Activated naive CD4-positive, alpha-beta T cell treated with anti-CD3 and anti-CD28 coated beads, Interleukin-2, amount 50 U/mL, for 24 hours (primary cell): ENCODE measurements around the gene SH3BP4.

Source experiments
- H3K27ac Mint-ChIP-seq: one replicate; pipeline ENCODE4 v1.8.0; 2021; ENCODE audit warnings: mild to moderate bottlenecking, mixed read lengths
- H3K27me3 Mint-ChIP-seq: one replicate; pipeline ENCODE4 v1.8.0; 2021; ENCODE audit warnings: mixed read lengths
- H3K36me3 Mint-ChIP-seq: one replicate; pipeline ENCODE4 v1.8.0; 2021; ENCODE audit warnings: mixed read lengths
- H3K4me1 Mint-ChIP-seq: one replicate; pipeline ENCODE4 v1.8.0; 2021; ENCODE audit warnings: mixed read lengths
- H3K4me3 Mint-ChIP-seq: one replicate; pipeline ENCODE4 v1.8.0; 2021; ENCODE audit warnings: mild to moderate bottlenecking, mixed read lengths
- H3K9me3 Mint-ChIP-seq: one replicate; pipeline ENCODE4 v1.8.0; 2021; ENCODE audit warnings: mixed read lengths

SH3BP4 gene

DNA sequence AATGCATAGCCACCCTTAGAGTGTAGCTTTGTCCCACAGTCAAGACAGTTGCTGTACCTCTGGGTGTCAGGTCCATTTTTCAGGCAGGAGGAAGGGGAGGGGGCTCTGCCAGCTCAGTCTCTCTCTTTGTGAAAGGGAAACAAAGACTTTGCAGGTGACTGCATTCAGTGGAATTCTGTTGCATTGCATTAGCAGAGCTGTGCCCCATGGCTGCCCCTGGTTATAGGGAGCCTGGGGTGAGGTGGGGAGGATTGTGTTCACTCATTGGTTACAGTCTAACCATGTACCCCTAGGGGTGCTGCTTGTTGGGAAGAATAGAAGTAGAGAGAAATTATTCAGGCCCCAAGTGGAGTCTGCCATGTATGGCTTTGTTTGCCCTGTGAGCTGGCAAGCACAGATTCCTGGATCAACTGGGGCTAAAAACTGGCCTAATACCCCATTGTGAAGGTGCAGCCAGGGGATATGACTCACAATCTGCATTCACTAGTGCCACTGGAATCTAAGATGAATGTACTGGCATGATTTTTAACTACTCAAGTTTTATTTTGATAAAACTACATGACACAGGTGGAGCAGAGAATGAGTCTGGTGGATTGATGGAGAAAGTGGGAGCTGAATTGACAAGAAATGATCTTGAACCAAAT, 118.4 kb downstream of the SH3BP4 start:
- no peaks in the 10 kb centered on the region for H3K9me3 Mint-ChIP-seq
- H3K4me3 Mint-ChIP-seq, result no peak overlapping the region
- H3K27me3 Mint-ChIP-seq, result peaks cover 4% of the 10 kb centered on the region

DNA sequence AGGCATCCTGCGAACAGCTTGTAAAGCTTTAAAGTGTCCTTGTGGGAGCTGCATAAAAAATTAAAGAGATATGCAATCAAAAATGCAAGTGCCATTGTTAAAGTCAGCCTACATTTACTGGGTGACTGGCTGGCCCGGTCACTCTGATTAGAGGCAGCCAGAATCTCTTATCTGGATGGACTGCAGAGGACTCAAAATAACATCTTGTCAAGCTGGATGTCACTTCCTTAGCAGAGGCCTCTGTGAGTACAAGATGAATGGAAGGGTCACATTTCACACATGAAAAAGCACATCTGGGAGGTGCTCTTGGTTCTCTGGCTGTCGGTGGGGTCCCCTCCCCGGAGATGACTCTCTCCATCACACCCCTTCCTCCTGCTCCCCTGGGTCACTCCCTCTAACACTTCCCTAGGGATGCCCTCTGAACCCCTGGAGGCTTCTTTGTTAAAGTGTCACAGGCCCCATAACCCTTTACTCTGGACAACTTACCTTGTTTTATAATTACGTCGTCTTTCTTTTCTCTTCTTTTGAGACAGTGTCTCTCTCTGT, 122.1 kb downstream of the SH3BP4 start:
- no peaks in the 10 kb centered on the region for H3K9me3 Mint-ChIP-seq
- H3K4me3 Mint-ChIP-seq, result no peak overlapping the region
- H3K27ac Mint-ChIP-seq, result no peak overlapping the region
- H3K4me1 Mint-ChIP-seq, result no peaks in the 10 kb centered on the region
- H3K36me3 Mint-ChIP-seq, result no peaks in the 10 kb centered on the region
- H3K27me3 Mint-ChIP-seq, result peaks cover 4% of the 10 kb centered on the region

More for the DNA sequence above, 118.4 kb downstream of the SH3BP4 start:
- Mint-ChIP-seq H3K27ac (no peak overlapping the region), H3K4me1 (no peaks in the 10 kb centered on the region), H3K36me3 (no peaks in the 10 kb centered on the region)

- H3K9me3 Mint-ChIP-seq, result no peaks in the 10 kb centered on the region
- H3K36me3 Mint-ChIP-seq, result no peaks in the 10 kb centered on the region
- H3K27me3 Mint-ChIP-seq, result no peaks in the 10 kb centered on the region
- H3K4me1 Mint-ChIP-seq, result no peaks in the 10 kb centered on the region
- no peak overlapping the region for H3K27ac Mint-ChIP-seq
- no peak overlapping the region for H3K4me3 Mint-ChIP-seq
These were observed 125.2 kb downstream of the SH3BP4 start for GRCh38 chr2:235077046-235077445.

DNA sequence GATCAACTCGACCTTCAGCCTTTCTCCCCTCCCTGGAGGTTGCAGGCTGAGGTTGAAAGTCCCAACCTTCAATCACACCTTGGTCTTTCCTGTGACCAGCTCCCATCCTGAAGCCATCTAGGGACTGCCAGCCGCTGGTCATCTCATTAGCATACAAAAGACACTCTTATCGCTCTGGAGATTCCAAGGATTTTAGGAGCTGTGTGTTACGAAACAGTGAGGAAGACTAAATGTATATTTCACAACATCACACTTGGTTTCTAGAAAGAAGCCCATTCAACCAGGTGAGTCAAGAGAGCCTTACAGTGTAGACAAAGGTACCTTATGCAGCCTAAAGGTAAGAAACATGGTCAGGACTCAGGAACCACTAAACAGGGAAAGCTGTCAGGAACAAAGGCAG, 126.4 kb downstream of the SH3BP4 start:
- no peak overlapping the region for H3K27ac Mint-ChIP-seq
- no peak overlapping the region for H3K4me3 Mint-ChIP-seq
- no peaks in the 10 kb centered on the region for H3K9me3 Mint-ChIP-seq
- no peaks in the 10 kb centered on the region for H3K36me3 Mint-ChIP-seq
- H3K4me1 Mint-ChIP-seq, result no peaks in the 10 kb centered on the region
- H3K27me3 Mint-ChIP-seq, result no peaks in the 10 kb centered on the region

DNA sequence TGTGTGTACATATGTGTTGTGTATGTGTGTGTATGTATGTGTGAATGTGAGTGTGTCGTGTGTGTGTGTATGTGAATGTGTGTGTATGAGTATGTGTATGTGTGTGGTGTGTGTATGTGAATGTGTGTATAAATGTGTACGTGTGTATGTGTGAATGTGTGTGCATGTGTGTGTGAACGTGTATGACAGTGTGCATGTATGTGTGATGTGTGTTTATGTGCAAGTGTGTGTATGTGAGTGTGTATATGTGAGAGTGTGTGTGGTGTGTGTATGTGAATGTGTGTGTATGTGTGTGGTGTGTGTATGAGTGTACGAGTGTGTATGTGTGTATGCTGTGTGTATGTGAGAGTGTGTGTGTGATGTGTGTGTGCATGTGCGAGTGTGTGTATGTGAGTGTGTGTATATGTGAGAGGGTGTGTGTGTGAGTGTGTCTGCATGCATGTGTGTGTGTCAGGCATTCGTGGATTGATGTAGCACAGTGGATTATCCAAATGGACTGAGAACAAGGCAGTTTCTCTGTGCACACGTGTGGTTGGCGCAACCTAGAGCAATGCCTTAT, 127.2 kb downstream of the SH3BP4 start:
- no peaks in the 10 kb centered on the region for H3K4me1 Mint-ChIP-seq
- no peaks in the 10 kb centered on the region for H3K9me3 Mint-ChIP-seq
- H3K4me3 Mint-ChIP-seq, result no peak overlapping the region
- no peaks in the 10 kb centered on the region for H3K36me3 Mint-ChIP-seq
- H3K27me3 Mint-ChIP-seq, result no peaks in the 10 kb centered on the region
- H3K27ac Mint-ChIP-seq, result no peak overlapping the region

GRCh38 chr2:235080101-235080500, 128.3 kb downstream of the SH3BP4 start:
- Mint-ChIP-seq H3K4me3 (no peak overlapping the region), H3K36me3 (no peaks in the 10 kb centered on the region), H3K27ac (no peak overlapping the region), H3K27me3 (peaks cover 3% of the 10 kb centered on the region), H3K4me1 (no peaks in the 10 kb centered on the region), H3K9me3 (no peaks in the 10 kb centered on the region)

DNA sequence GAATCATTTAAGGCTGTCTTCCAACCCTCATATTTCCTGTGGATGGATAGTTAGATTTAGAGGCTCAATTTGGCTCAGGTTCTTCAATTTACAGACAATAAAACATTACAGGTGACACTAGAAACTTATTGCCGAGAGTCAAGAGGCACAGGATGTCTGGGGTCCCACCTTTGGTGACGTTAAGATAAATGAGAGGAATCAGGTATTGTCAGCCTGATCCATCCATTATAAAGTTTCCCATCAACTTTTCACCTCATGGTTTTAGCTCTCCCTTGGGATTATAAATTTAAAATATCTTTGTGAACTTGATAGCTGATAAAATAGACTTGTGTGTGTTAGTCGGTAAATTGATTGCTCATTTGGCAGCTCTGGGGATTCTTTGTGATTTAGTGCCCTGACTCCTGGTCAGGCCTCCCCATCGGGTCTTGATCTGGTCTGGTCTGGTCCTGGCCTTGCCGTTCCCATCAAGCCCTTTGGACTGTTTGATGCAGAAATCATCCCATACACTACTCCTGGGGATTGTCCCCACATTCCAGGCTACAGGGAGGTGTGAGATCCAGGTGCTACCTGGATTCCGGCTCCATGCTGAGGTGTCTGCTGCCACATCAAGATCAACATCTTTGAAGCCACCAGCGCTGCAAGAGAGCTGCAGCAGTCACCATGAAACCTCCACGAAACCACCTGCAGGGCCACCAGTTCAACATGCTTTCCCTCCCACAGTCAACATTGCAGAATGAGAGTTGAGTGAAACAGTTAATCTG, 130.9 kb downstream of the SH3BP4 start:
- no peak overlapping the region for H3K27ac Mint-ChIP-seq

DNA sequence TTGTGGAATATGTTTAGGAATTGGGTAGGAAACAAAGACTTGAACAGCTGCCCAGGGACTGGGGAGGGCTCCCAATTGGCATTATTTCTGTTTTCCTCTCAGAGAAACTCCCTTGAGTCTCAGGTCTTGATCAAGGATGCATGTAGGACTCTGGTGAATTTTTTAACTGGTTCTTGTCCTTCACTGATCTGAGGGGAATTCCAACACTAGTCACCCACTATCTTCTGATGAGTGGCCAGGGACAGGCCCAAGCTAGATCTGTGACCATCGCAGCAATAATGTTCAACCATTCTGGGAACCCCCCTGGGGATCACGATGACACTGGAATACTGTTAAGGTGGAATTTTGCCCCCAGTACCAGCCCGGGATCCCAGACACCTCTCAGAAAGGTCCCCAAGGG, 132.0 kb downstream of the SH3BP4 start:
- no peaks in the 10 kb centered on the region for H3K4me1 Mint-ChIP-seq
- H3K36me3 Mint-ChIP-seq, result no peaks in the 10 kb centered on the region
- no peaks in the 10 kb centered on the region for H3K9me3 Mint-ChIP-seq
- no peak overlapping the region for H3K4me3 Mint-ChIP-seq
- no peak overlapping the region for H3K27ac Mint-ChIP-seq
- peaks cover 7% of the 10 kb centered on the region for H3K27me3 Mint-ChIP-seq

More for the DNA sequence above, 130.9 kb downstream of the SH3BP4 start:
- no peaks in the 10 kb centered on the region for H3K4me1 Mint-ChIP-seq
- H3K36me3 Mint-ChIP-seq, result no peaks in the 10 kb centered on the region
- H3K4me3 Mint-ChIP-seq, result no peak overlapping the region
- H3K27me3 Mint-ChIP-seq, result peaks cover 7% of the 10 kb centered on the region
- no peaks in the 10 kb centered on the region for H3K9me3 Mint-ChIP-seq

- no peak overlapping the region for H3K27ac Mint-ChIP-seq
- H3K4me1 Mint-ChIP-seq, result no peaks in the 10 kb centered on the region
- no peaks in the 10 kb centered on the region for H3K36me3 Mint-ChIP-seq
- H3K27me3 Mint-ChIP-seq, result peaks cover 7% of the 10 kb centered on the region
- no peak overlapping the region for H3K4me3 Mint-ChIP-seq
- no peaks in the 10 kb centered on the region for H3K9me3 Mint-ChIP-seq
These were observed 132.6 kb downstream of the SH3BP4 start for GRCh38 chr2:235084424-235084823.

GRCh38 chr2:235085476-235085875, 133.7 kb downstream of the SH3BP4 start:
- no peak overlapping the region for H3K4me3 Mint-ChIP-seq
- no peaks in the 10 kb centered on the region for H3K4me1 Mint-ChIP-seq
- H3K27ac Mint-ChIP-seq, result no peak overlapping the region
- no peaks in the 10 kb centered on the region for H3K9me3 Mint-ChIP-seq
- no peaks in the 10 kb centered on the region for H3K36me3 Mint-ChIP-seq
- H3K27me3 Mint-ChIP-seq, result peaks cover 7% of the 10 kb centered on the region

- no peaks in the 10 kb centered on the region for H3K36me3 Mint-ChIP-seq
These were observed 134.8 kb downstream of the SH3BP4 start for GRCh38 chr2:235086481-235087184.

DNA sequence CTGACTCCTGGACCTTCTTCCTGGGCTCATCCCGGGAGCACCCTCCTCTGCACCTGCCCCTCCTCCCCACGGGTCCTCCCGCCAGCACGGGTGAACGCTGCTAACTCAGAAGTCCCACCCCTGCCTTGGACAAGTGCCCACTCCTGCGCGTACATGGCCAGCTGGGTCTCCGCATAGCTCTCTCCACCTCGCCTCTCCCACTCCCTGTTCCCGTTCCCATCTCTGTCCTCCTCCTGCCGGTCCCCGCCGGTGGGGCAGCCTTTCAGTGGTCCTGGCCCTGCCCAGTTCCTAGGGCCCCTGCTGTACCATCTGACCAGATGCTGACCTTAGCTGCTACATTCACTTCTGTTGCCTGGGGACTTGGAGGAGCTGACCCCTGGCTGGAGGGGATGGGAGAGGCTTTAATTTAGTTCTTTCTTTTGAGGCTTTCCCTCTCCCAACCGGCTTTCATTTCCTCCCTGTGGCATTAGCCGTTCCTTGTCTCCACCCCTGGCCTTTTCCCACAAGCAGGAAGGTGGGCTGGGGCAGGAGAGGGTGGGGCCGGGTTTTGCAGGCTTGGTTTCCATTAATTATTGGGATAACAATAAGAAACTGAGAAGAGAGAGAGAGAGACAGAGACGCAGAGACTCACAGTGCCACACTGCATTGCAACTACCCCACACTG, 136.1 kb downstream of the SH3BP4 start:
- no peak overlapping the region for H3K4me3 Mint-ChIP-seq
- no peaks in the 10 kb centered on the region for H3K9me3 Mint-ChIP-seq
- H3K27me3 Mint-ChIP-seq, result peaks cover 9% of the 10 kb centered on the region
- H3K36me3 Mint-ChIP-seq, result no peaks in the 10 kb centered on the region
- H3K27ac Mint-ChIP-seq, result no peak overlapping the region
- no peaks in the 10 kb centered on the region for H3K4me1 Mint-ChIP-seq

More at GRCh38 chr2:235086481-235087184, 134.8 kb downstream of the SH3BP4 start:
- Mint-ChIP-seq H3K27ac (peak overlapping the region; percentile 83), H3K9me3 (no peaks in the 10 kb centered on the region), H3K4me1 (no peaks in the 10 kb centered on the region), H3K4me3 (no peak overlapping the region), H3K27me3 (peaks cover 9% of the 10 kb centered on the region)

GRCh38 chr2:235088496-235088921, 136.7 kb downstream of the SH3BP4 start:
- H3K27me3 Mint-ChIP-seq, result peaks cover 11% of the 10 kb centered on the region
- H3K4me3 Mint-ChIP-seq, result no peak overlapping the region
- no peaks in the 10 kb centered on the region for H3K9me3 Mint-ChIP-seq
- no peak overlapping the region for H3K27ac Mint-ChIP-seq
- H3K4me1 Mint-ChIP-seq, result no peaks in the 10 kb centered on the region
- H3K36me3 Mint-ChIP-seq, result no peaks in the 10 kb centered on the region

- Mint-ChIP-seq H3K27ac (no peak overlapping the region), H3K9me3 (no peaks in the 10 kb centered on the region), H3K4me1 (no peaks in the 10 kb centered on the region), H3K27me3 (peaks cover 9% of the 10 kb centered on the region), H3K4me3 (no peak overlapping the region), H3K36me3 (no peaks in the 10 kb centered on the region)
These were observed 139.6 kb downstream of the SH3BP4 start for GRCh38 chr2:235091421-235091820.

- no peaks in the 10 kb centered on the region for H3K4me1 Mint-ChIP-seq
- H3K27me3 Mint-ChIP-seq, result peaks cover 11% of the 10 kb centered on the region
- no peaks in the 10 kb centered on the region for H3K36me3 Mint-ChIP-seq
- no peak overlapping the region for H3K27ac Mint-ChIP-seq
- no peaks in the 10 kb centered on the region for H3K9me3 Mint-ChIP-seq
- no peak overlapping the region for H3K4me3 Mint-ChIP-seq
These were observed 140.2 kb downstream of the SH3BP4 start for GRCh38 chr2:235091983-235092382.
